ELR (cell line): ENCODE results near the gene LPGAT1.
"Not testable (repeated sequence)": the region's sequence is repeated elsewhere in the genome, so short reads cannot be mapped to it uniquely, and the experiment has no call there.

Source experiments
- DNase-seq: peaks from one replicate; pipeline ENCODE4 v3.0.0-alpha.2; 2015; ENCODE audit warnings: low read depth

LPGAT1 gene

GRCh38 chr1:211735208-211736170 lies 95.1 kb downstream of the LPGAT1 start:
- peak; percentile 97 for DNase-seq

GRCh38 chr1:211734791-211735190 lies 95.8 kb downstream of the LPGAT1 start:
- no peak for DNase-seq

GRCh38 chr1:211734359-211734758 lies 96.2 kb downstream of the LPGAT1 start:
- no peak for DNase-seq

GRCh38 chr1:211732293-211732980 lies 98.1 kb downstream of the LPGAT1 start:
- DNase-seq = no peak

- DNase-seq = no peak
Measured at GRCh38 chr1:211731456-211732292, 98.9 kb downstream of the LPGAT1 start.

GRCh38 chr1:211730347-211730746 lies 100.2 kb downstream of the LPGAT1 start:
- DNase-seq = no peak

- DNase-seq = no peak
Measured at GRCh38 chr1:211729238-211729637, 101.3 kb downstream of the LPGAT1 start.

GRCh38 chr1:211726467-211726995 lies 104.0 kb downstream of the LPGAT1 start:
- DNase-seq = no peak

GRCh38 chr1:211724687-211725196 lies 105.8 kb downstream of the LPGAT1 start:
- DNase-seq = no peak

- no peak for DNase-seq
Measured at GRCh38 chr1:211723273-211723672, 107.3 kb downstream of the LPGAT1 start.

GRCh38 chr1:211722277-211723175 lies 108.0 kb downstream of the LPGAT1 start:
- no peak for DNase-seq

GRCh38 chr1:211716555-211716954 lies 114.0 kb downstream of the LPGAT1 start:
- DNase-seq = not testable (repeated sequence)

- DNase-seq = no peak
Measured at GRCh38 chr1:211715971-211716370, 114.6 kb downstream of the LPGAT1 start.

GRCh38 chr1:211714154-211714553 lies 116.4 kb downstream of the LPGAT1 start:
- no peak for DNase-seq

- no peak for DNase-seq
Measured at GRCh38 chr1:211713231-211713630, 117.3 kb downstream of the LPGAT1 start.

- DNase-seq = no peak
Measured at GRCh38 chr1:211711315-211711705, 119.3 kb downstream of the LPGAT1 start.

- DNase-seq = no peak
Measured at GRCh38 chr1:211710566-211711314, 119.8 kb downstream of the LPGAT1 start.

- DNase-seq = no peak
Measured at GRCh38 chr1:211708926-211709325, 121.6 kb downstream of the LPGAT1 start.

GRCh38 chr1:211708006-211708405 lies 122.6 kb downstream of the LPGAT1 start:
- DNase-seq = no peak
